ENCODE data around the gene MYH15.
"Not testable (repeated sequence)": the region's sequence is repeated elsewhere in the genome, so short reads cannot be mapped to it uniquely, and the experiment has no call there.

Gene MYH15

DNA sequence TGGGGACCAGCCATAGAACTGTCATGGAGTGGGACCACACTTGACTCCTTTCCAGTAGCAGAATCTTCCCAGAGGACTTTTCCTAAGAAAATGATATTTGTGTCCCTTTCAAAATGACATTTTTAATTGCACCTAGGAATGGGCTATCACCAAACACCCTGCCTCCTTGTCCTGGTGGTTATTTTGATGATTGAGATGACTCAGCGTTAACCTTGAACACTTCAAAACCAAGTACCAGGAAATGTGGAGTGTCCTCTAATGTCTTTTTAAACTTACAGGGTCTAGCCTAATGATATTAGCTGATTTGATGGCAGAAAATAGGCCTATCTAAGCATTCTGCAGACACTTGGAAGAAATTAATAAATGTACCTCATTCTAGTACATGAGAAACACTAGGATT, 123.3 kb downstream of the MYH15 start:
- Histone ChIP-seq H3K9me3 (ENCODE audit: control insufficient read depth in 1 of 2, low read length in 2 of 2) (no peaks in the 10 kb centered on the region), H3K9ac (ENCODE audit: low read depth in 1 of 2, low read length in 2 of 2) (no peak overlapping the region), H3K36me3 (ENCODE audit: control insufficient read depth in 1 of 2, insufficient read depth in 2 of 2, low read length in 2 of 2) (no peaks in the 10 kb centered on the region), H3K27me3 (ENCODE audit: control insufficient read depth in 1 of 2, insufficient read depth in 2 of 2, low read length in 2 of 2) (no peaks in the 10 kb centered on the region), H3K27ac (ENCODE audit: low read depth, low read length) (no peak overlapping the region), H3K4me3 (ENCODE audit: low read depth in 1 of 2, low read length in 2 of 2) (no peak overlapping the region), H3K4me1 (ENCODE audit: control insufficient read depth in 1 of 2, insufficient read depth in 2 of 2, low read length in 2 of 2) (peaks cover 0 to 11% of the 10 kb centered on the region in 2 donors)

DNA sequence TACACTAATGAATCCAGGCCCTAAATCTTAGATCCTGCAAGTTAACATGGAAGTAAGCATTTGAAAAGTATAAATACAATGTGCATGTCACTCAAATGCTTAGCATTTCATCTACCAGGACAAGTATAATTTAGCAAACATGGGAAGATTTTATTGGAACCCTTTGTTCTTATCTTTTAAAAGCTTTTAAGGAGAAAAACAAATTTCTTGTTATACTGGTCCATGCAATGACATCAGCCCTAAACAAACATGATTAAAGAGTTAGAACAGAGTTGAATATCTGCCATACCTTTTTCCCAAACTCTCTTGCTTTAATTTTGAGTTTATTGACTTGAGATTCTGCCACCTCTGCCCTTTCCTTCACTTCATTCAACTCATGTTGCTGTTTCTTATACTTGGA, 127.1 kb downstream of the MYH15 start:
- Histone ChIP-seq H3K4me3 (ENCODE audit: low read depth in 1 of 2, low read length in 2 of 2) (no peak overlapping the region), H3K9ac (ENCODE audit: low read depth in 1 of 2, low read length in 2 of 2) (no peak overlapping the region), H3K4me1 (ENCODE audit: control insufficient read depth in 1 of 2, insufficient read depth in 2 of 2, low read length in 2 of 2) (no peaks in the 10 kb centered on the region), H3K36me3 (ENCODE audit: control insufficient read depth in 1 of 2, insufficient read depth in 2 of 2, low read length in 2 of 2) (no peaks in the 10 kb centered on the region), H3K9me3 (ENCODE audit: control insufficient read depth in 1 of 2, low read length in 2 of 2) (no peaks in the 10 kb centered on the region), H3K27me3 (ENCODE audit: control insufficient read depth in 1 of 2, insufficient read depth in 2 of 2, low read length in 2 of 2) (no peaks in the 10 kb centered on the region), H3K27ac (ENCODE audit: low read depth, low read length) (no peak overlapping the region)

DNA sequence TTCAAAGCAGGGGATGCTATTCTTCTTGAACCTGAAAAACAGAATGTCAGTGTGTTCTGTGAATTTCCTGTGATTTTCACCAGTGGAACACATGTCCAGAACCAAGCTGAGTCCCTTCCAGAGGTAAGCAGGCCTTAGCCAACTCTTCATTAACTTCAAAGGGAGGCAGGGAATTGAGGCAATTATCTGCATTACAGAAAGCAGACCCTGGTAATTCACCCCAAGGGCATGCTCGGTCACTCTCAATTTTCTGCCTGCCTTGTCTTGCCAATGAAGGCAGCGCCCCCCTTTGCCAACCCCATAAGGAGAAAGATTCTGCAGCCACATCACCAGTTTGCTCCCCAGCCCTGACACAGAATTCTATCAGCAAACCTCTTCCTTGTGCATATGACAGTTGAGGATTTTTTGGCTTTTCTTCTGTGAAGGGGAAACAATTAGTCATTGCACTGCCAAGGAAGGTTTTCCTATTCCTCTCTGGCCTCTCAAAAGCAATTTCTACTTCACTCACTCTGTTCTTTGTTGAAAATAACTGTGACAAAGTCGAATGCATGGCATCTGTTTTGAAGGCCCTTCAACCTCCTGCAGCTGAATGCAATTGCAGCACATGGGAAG, 128.8 kb downstream of the MYH15 start:
- H3K27ac ChIP-seq (ENCODE audit: low read depth, low read length), result no peak overlapping the region
- H3K4me1 ChIP-seq (ENCODE audit: control insufficient read depth in 1 of 2, insufficient read depth in 2 of 2, low read length in 2 of 2), result no peaks in the 10 kb centered on the region
- no peaks in the 10 kb centered on the region for H3K27me3 ChIP-seq (ENCODE audit: control insufficient read depth in 1 of 2, insufficient read depth in 2 of 2, low read length in 2 of 2)
- H3K36me3 ChIP-seq (ENCODE audit: control insufficient read depth in 1 of 2, insufficient read depth in 2 of 2, low read length in 2 of 2), result no peaks in the 10 kb centered on the region
- H3K9ac ChIP-seq (ENCODE audit: low read depth in 1 of 2, low read length in 2 of 2), result no peak overlapping the region
- no peaks in the 10 kb centered on the region for H3K9me3 ChIP-seq (ENCODE audit: control insufficient read depth in 1 of 2, low read length in 2 of 2)
- H3K4me3 ChIP-seq (ENCODE audit: low read depth in 1 of 2, low read length in 2 of 2), result no peak overlapping the region

GRCh38 chr3:108380128-108380795, 130.1 kb downstream of the MYH15 start:
- H3K4me3 ChIP-seq (ENCODE audit: low read depth in 1 of 2, low read length in 2 of 2), result no peak overlapping the region
- no peaks in the 10 kb centered on the region for H3K27me3 ChIP-seq (ENCODE audit: control insufficient read depth in 1 of 2, insufficient read depth in 2 of 2, low read length in 2 of 2)
- no peak overlapping the region for H3K27ac ChIP-seq (ENCODE audit: low read depth, low read length)
- H3K9me3 ChIP-seq (ENCODE audit: control insufficient read depth in 1 of 2, low read length in 2 of 2), result no peaks in the 10 kb centered on the region
- no peaks in the 10 kb centered on the region for H3K36me3 ChIP-seq (ENCODE audit: control insufficient read depth in 1 of 2, insufficient read depth in 2 of 2, low read length in 2 of 2)
- no peak overlapping the region for H3K9ac ChIP-seq (ENCODE audit: low read depth in 1 of 2, low read length in 2 of 2)
- no peaks in the 10 kb centered on the region for H3K4me1 ChIP-seq (ENCODE audit: control insufficient read depth in 1 of 2, insufficient read depth in 2 of 2, low read length in 2 of 2)

- H3K4me1 ChIP-seq (ENCODE audit: control insufficient read depth in 1 of 2, insufficient read depth in 2 of 2, low read length in 2 of 2); H3K9me3 ChIP-seq (ENCODE audit: control insufficient read depth in 1 of 2, low read length in 2 of 2); H3K27ac ChIP-seq (ENCODE audit: low read depth, low read length); H3K27me3 ChIP-seq (ENCODE audit: control insufficient read depth in 1 of 2, insufficient read depth in 2 of 2, low read length in 2 of 2); H3K36me3 ChIP-seq (ENCODE audit: control insufficient read depth in 1 of 2, insufficient read depth in 2 of 2, low read length in 2 of 2); H3K9ac ChIP-seq (ENCODE audit: low read depth in 1 of 2, low read length in 2 of 2); H3K4me3 ChIP-seq (ENCODE audit: low read depth in 1 of 2, low read length in 2 of 2): not testable (repeated sequence)
Measured at GRCh38 chr3:108378952-108379342, 131.4 kb downstream of the MYH15 start.

- no peaks in the 10 kb centered on the region for H3K4me1 ChIP-seq (ENCODE audit: control insufficient read depth in 1 of 2, insufficient read depth in 2 of 2, low read length in 2 of 2)
- H3K27me3 ChIP-seq (ENCODE audit: control insufficient read depth in 1 of 2, insufficient read depth in 2 of 2, low read length in 2 of 2), result no peaks in the 10 kb centered on the region
- H3K9ac ChIP-seq (ENCODE audit: low read depth in 1 of 2, low read length in 2 of 2), result no peak overlapping the region
- H3K4me3 ChIP-seq (ENCODE audit: low read depth in 1 of 2, low read length in 2 of 2), result no peak overlapping the region
- no peak overlapping the region for H3K27ac ChIP-seq (ENCODE audit: low read depth, low read length)
- no peaks in the 10 kb centered on the region for H3K36me3 ChIP-seq (ENCODE audit: control insufficient read depth in 1 of 2, insufficient read depth in 2 of 2, low read length in 2 of 2)
- no peaks in the 10 kb centered on the region for H3K9me3 ChIP-seq (ENCODE audit: control insufficient read depth in 1 of 2, low read length in 2 of 2)
Measured at GRCh38 chr3:108378153-108378951, 132.0 kb downstream of the MYH15 start.

- H3K4me1 ChIP-seq (ENCODE audit: control insufficient read depth in 1 of 2, insufficient read depth in 2 of 2, low read length in 2 of 2), result no peaks in the 10 kb centered on the region
- no peaks in the 10 kb centered on the region for H3K9me3 ChIP-seq (ENCODE audit: control insufficient read depth in 1 of 2, low read length in 2 of 2)
- H3K9ac ChIP-seq (ENCODE audit: low read depth in 1 of 2, low read length in 2 of 2), result no peak overlapping the region
- no peaks in the 10 kb centered on the region for H3K27me3 ChIP-seq (ENCODE audit: control insufficient read depth in 1 of 2, insufficient read depth in 2 of 2, low read length in 2 of 2)
- H3K36me3 ChIP-seq (ENCODE audit: control insufficient read depth in 1 of 2, insufficient read depth in 2 of 2, low read length in 2 of 2), result no peaks in the 10 kb centered on the region
- no peak overlapping the region for H3K27ac ChIP-seq (ENCODE audit: low read depth, low read length)
- no peak overlapping the region for H3K4me3 ChIP-seq (ENCODE audit: low read depth in 1 of 2, low read length in 2 of 2)
Measured at GRCh38 chr3:108377384-108377783, 133.0 kb downstream of the MYH15 start.

DNA sequence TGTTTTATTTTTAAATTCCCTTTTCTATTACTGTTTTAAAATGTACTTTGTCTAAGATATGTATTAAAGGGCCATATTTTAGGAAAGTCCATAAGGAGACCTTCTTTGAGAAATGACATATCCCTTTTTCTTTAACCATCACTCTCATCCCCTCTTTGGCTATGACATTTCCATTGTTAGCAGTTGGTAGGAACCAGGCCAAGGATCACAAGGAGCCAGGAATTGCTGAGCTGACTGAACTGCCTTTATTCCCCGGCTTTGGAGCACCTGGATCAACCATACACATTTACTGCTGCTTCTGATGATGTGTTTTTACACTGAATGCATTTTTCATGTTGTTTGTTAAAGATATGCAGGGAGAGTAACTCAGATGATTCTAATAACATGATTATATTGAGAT, 134.4 kb downstream of the MYH15 start:
- H3K4me1 ChIP-seq (ENCODE audit: control insufficient read depth in 1 of 2, insufficient read depth in 2 of 2, low read length in 2 of 2), result no peaks in the 10 kb centered on the region
- no peaks in the 10 kb centered on the region for H3K36me3 ChIP-seq (ENCODE audit: control insufficient read depth in 1 of 2, insufficient read depth in 2 of 2, low read length in 2 of 2)
- H3K9me3 ChIP-seq (ENCODE audit: control insufficient read depth in 1 of 2, low read length in 2 of 2), result no peaks in the 10 kb centered on the region
- no peak overlapping the region for H3K9ac ChIP-seq (ENCODE audit: low read depth in 1 of 2, low read length in 2 of 2)
- no peak overlapping the region for H3K4me3 ChIP-seq (ENCODE audit: low read depth in 1 of 2, low read length in 2 of 2)
- H3K27ac ChIP-seq (ENCODE audit: low read depth, low read length), result no peak overlapping the region
- no peaks in the 10 kb centered on the region for H3K27me3 ChIP-seq (ENCODE audit: control insufficient read depth in 1 of 2, insufficient read depth in 2 of 2, low read length in 2 of 2)

- Histone ChIP-seq H3K36me3 (ENCODE audit: control insufficient read depth in 1 of 2, insufficient read depth in 2 of 2, low read length in 2 of 2) (peaks cover 0 to 3% of the 10 kb centered on the region in 2 donors), H3K9me3 (ENCODE audit: control insufficient read depth in 1 of 2, low read length in 2 of 2) (no peaks in the 10 kb centered on the region), H3K4me1 (ENCODE audit: control insufficient read depth in 1 of 2, insufficient read depth in 2 of 2, low read length in 2 of 2) (no peaks in the 10 kb centered on the region), H3K27me3 (ENCODE audit: control insufficient read depth in 1 of 2, insufficient read depth in 2 of 2, low read length in 2 of 2) (no peaks in the 10 kb centered on the region), H3K9ac (ENCODE audit: low read depth in 1 of 2, low read length in 2 of 2) (no peak overlapping the region), H3K27ac (ENCODE audit: low read depth, low read length) (no peak overlapping the region), H3K4me3 (ENCODE audit: low read depth in 1 of 2, low read length in 2 of 2) (no peak overlapping the region)
Measured at GRCh38 chr3:108359011-108359410, 151.4 kb downstream of the MYH15 start.

DNA sequence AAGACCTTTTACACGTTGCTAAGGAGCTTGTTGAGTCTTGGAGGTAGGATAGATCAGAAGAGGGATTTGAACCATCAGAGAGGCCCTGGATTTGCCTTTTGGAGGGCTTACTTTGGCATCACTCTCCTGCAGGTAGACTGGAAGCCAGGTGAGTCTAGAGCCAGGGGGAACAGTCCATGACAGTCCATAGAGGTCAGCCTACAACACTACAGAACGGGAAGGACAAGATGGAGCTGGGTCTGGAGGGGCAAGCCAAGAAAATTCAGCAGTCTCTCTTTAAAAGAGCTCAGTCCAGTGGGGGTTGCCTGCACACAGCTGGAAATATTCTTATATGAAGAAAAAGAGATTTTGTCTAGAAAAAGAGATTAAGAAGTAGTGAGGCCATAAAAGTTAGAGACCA, 153.4 kb downstream of the MYH15 start:
- Histone ChIP-seq H3K9ac (ENCODE audit: low read depth in 1 of 2, low read length in 2 of 2) (no peak overlapping the region), H3K9me3 (ENCODE audit: control insufficient read depth in 1 of 2, low read length in 2 of 2) (no peaks in the 10 kb centered on the region), H3K27ac (ENCODE audit: low read depth, low read length) (no peak overlapping the region), H3K4me1 (ENCODE audit: control insufficient read depth in 1 of 2, insufficient read depth in 2 of 2, low read length in 2 of 2) (no peaks in the 10 kb centered on the region), H3K27me3 (ENCODE audit: control insufficient read depth in 1 of 2, insufficient read depth in 2 of 2, low read length in 2 of 2) (no peaks in the 10 kb centered on the region), H3K36me3 (ENCODE audit: control insufficient read depth in 1 of 2, insufficient read depth in 2 of 2, low read length in 2 of 2) (peaks cover 0 to 3% of the 10 kb centered on the region in 2 donors), H3K4me3 (ENCODE audit: low read depth in 1 of 2, low read length in 2 of 2) (no peak overlapping the region)

Measured in duodenal mucosa (tissue), 2 donors.